ENCODE measurements around the gene BCAR3. TPM values are rescaled to one million over a fixed set of nuclear protein-coding genes. Genes with fewer than 3 reads are reported as not detected.

The BCAR3 gene
- total RNA-seq, 1 donor from 2014 or later = 9.2 TPM

DNA sequence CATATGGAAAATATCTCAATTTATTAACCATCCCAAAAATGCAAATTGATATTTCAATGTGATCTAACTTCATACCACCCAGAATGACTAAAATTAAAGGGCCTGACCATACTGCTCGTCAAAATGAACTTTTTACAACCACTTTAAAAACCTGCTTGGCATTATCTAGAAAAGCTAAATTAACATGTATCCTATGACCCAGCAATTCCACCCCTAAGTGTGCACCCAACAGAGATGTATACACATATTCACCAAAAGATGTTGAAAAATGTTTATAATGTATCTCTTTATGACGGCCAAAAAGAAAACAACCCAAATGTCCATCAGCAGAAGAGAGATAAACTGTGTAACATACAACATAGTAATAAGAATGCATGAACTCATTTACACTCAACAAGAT lies 1.6 kb upstream of the BCAR3 start:
- no peak for DNase-seq (ENCODE audit: low spot score in 2 of 2, unreplicated experiment in 2 of 2)
- no peaks in the 10 kb centered on the region for H3K36me3 Mint-ChIP-seq
- H3K27me3 Mint-ChIP-seq (ENCODE audit: low read depth) = peaks cover 25% of the 10 kb centered on the region
- H3K4me3 Mint-ChIP-seq = peak overlapping the region; percentile 30
- TF ChIP-seq, protein P1, sequence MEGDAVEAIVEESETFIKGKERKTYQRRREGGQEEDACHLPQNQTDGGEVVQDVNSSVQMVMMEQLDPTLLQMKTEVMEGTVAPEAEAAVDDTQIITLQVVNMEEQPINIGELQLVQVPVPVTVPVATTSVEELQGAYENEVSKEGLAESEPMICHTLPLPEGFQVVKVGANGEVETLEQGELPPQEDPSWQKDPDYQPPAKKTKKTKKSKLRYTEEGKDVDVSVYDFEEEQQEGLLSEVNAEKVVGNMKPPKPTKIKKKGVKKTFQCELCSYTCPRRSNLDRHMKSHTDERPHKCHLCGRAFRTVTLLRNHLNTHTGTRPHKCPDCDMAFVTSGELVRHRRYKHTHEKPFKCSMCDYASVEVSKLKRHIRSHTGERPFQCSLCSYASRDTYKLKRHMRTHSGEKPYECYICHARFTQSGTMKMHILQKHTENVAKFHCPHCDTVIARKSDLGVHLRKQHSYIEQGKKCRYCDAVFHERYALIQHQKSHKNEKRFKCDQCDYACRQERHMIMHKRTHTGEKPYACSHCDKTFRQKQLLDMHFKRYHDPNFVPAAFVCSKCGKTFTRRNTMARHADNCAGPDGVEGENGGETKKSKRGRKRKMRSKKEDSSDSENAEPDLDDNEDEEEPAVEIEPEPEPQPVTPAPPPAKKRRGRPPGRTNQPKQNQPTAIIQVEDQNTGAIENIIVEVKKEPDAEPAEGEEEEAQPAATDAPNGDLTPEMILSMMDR (IDR thresholded peaks at IDR 0.05; ENCODE audit: unreplicated experiment) = no peak
- peaks cover 29% of the 10 kb centered on the region for H3K4me1 Mint-ChIP-seq
- no peaks in the 10 kb centered on the region for H3K9me3 Mint-ChIP-seq
- no peak overlapping the region for H3K27ac Mint-ChIP-seq

DNA sequence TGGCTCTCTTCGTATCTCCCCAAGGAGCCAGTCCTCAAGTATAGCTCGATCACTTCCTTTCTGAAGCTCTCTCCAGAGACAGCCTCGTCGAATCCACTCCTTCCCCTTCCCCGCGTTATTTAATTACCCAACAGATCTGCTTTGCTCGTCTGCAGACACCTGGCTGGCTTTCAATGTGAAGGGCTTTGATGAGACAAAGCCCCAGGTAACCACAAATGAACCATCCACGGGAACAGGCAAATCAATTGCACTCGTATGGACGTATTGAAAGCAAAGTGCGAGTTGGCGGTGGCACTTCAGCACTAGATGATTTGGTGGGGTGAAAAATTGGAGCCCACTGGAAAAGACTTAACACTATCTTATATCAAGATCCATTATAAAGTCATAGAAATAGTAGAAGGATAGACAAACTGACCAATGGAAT lies 364 bp upstream of the BCAR3 start:
- Mint-ChIP-seq H3K27ac (peak overlapping the region; percentile 3), H3K4me3 (peak overlapping the region; percentile 82), H3K27me3 (ENCODE audit: low read depth) (peaks cover 29% of the 10 kb centered on the region), H3K36me3 (no peaks in the 10 kb centered on the region), H3K9me3 (no peaks in the 10 kb centered on the region), H3K4me1 (peaks cover 37% of the 10 kb centered on the region)
- DNase-seq (ENCODE audit: low spot score in 2 of 2, unreplicated experiment in 2 of 2) = no peak
- TF ChIP-seq, protein P1 (IDR thresholded peaks at IDR 0.05; ENCODE audit: unreplicated experiment) = no peak

DNA sequence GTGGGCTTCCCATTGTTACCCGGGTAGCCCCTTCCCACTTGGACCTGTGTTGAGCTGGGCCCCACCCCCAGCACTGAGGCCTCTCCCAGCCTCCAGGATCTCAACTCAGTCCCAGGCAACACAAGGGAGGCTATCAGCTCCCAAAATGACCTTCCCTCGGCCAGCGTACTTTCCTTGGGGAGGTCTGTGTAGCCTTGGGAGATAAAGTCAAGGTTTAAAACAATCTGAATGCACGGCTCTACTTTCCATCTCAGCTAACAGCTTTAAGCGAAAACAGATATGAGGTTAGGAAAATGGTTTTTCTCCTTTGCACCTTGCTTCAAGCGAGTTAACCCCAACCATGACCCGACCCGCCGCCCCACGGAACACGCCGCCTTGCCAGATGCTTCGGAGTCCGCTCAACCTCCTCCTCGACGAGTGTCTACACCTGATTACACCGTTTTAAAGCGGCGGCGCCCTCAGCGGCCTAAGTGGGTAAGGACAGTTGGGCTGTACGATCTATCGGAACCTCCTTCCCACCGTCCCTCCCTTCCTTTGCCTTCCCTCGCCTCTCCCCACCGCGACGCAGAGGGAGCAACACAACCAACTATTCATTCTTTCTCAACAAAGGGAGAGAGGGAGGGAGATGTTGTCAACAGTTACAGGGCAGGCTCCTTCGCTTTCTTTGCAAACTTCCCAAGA lies 1.1 kb downstream of the BCAR3 start:
- DNase-seq (ENCODE audit: low spot score in 2 of 2, unreplicated experiment in 2 of 2) = peak; percentile 46 to 73
- Mint-ChIP-seq H3K9me3 (no peaks in the 10 kb centered on the region), H3K36me3 (no peaks in the 10 kb centered on the region), H3K27ac (peak overlapping the region; percentile 84), H3K4me3 (peak overlapping the region; percentile 90), H3K4me1 (peaks cover 40% of the 10 kb centered on the region), H3K27me3 (ENCODE audit: low read depth) (peaks cover 36% of the 10 kb centered on the region)
- TF ChIP-seq, protein P1 (IDR thresholded peaks at IDR 0.05; ENCODE audit: unreplicated experiment) = peak; percentile 43

DNA sequence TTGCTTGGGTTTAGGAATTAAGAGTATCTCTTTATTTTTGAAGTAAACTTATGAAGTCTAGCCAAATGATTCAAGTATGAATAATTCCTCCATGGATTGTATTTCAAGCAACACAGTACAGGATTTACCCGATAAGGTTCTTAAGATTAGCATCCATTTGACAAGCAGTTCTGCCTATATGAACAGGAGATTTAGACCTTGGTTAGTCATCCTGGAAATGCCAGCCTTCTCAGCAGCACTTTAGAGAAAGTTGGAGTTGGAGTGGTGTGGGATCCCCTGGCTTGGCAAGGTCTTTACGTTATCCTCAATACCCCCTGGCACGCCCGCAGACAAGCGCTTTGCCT lies 1.6 kb downstream of the BCAR3 start:
- H3K36me3 Mint-ChIP-seq = no peaks in the 10 kb centered on the region
- H3K9me3 Mint-ChIP-seq = no peaks in the 10 kb centered on the region
- peak overlapping the region; percentile 90 for H3K4me3 Mint-ChIP-seq
- peaks cover 36% of the 10 kb centered on the region for H3K27me3 Mint-ChIP-seq (ENCODE audit: low read depth)
- DNase-seq (ENCODE audit: low spot score in 2 of 2, unreplicated experiment in 2 of 2) = no peak
- TF ChIP-seq, protein P1 (IDR thresholded peaks at IDR 0.05; ENCODE audit: unreplicated experiment) = no peak
- H3K27ac Mint-ChIP-seq = peak overlapping the region; percentile 63
- peaks cover 45% of the 10 kb centered on the region for H3K4me1 Mint-ChIP-seq

DNA sequence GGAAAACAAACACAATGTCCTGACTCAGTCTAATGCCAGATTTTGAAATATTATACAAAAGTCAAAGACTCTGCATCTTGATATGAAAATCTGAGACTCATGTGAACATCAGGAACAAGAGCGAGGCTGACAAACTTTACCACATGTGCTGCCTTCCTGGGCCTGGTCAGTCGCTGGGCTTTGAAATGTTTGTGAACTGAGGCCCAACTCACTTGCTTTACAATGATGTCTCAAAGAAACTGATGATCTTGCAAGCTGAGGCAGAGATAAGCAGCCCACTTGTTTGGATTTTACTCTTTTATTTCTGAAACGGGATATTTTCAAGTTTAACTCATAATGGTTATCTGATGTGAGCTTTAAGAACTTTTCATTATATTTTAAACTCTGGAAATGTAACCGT lies 2.1 kb downstream of the BCAR3 start:
- Mint-ChIP-seq H3K4me1 (peaks cover 50% of the 10 kb centered on the region), H3K9me3 (no peaks in the 10 kb centered on the region), H3K27me3 (ENCODE audit: low read depth) (peaks cover 36% of the 10 kb centered on the region), H3K27ac (peak overlapping the region; percentile 63), H3K36me3 (no peaks in the 10 kb centered on the region), H3K4me3 (peak overlapping the region; percentile 90)
- no peak for DNase-seq (ENCODE audit: low spot score in 2 of 2, unreplicated experiment in 2 of 2)
- TF ChIP-seq, protein P1 (IDR thresholded peaks at IDR 0.05; ENCODE audit: unreplicated experiment) = no peak
